ENCODE measurements around the gene LINGO3.

Gene LINGO3

DNA sequence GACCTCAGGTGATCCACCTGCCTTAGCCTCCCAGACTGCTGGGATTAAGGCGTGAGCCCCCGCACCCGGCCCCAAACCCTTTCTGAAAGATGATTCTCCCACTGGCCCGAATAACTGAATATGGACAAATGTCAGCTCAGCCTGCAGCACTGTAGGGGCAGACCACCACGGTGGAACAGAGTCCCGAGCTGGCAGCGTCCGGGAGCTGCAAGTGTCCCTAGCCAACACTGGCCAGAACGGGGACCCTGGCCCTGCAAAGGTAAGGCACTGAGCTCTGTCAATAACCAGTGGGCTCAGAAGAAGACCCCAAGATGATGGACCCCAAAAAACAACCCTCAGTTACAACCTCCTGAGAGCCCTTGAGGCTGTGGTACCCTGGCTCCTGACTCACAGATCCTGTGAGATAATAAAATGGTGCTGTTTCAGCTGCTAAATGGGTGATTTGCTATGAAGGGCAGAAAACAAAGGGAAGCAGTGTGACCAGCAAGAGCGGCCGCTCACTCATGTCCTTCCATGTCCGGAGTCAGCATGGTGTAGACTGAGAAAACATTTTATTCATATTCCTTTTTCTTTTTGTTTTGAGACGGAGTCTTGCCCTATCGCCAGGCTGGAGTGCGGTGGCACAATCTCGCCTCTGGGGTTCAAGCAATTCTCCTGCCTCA, 18.9 kb upstream of the LINGO3 start:
- DNase-seq (ENCODE audit: low read depth), result no peak

DNA sequence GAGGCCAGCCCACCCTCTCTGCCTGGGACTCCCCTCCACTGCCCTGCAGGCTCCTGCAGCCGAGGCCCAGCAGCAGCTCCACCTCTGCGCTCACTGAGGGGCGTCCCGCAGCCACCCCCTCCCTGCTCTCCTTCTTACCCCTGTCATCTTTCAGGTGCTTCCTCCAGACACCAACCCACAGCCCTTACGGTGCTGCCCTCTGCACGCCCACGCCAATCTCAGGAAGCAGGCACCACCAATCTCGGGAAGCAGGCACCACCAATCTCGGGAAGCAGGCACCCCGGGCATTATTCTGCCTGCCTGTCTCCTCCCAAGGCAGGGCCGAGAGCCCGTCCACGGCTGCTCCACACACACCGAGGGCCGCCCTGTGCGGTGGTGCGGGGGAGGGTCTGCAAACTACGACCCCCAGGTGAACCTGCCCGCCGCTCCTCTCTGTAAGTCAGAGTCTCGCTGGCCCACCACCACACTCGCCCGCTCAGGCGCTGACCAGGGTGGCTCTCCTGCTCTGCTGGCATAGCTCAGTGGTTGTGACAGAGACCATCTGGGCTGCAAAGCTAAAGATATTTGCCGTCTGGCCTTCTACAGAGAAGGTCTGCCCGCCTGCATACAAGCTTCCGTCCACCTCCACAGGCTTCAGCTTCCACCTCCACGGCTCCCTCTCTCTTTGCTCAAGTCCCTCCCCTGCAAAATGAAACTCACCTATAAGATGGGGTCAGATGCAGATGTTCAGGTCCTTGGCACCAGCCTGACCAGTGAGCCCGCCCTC, 17.5 kb upstream of the LINGO3 start:
- no peak for DNase-seq (ENCODE audit: low read depth)

DNA sequence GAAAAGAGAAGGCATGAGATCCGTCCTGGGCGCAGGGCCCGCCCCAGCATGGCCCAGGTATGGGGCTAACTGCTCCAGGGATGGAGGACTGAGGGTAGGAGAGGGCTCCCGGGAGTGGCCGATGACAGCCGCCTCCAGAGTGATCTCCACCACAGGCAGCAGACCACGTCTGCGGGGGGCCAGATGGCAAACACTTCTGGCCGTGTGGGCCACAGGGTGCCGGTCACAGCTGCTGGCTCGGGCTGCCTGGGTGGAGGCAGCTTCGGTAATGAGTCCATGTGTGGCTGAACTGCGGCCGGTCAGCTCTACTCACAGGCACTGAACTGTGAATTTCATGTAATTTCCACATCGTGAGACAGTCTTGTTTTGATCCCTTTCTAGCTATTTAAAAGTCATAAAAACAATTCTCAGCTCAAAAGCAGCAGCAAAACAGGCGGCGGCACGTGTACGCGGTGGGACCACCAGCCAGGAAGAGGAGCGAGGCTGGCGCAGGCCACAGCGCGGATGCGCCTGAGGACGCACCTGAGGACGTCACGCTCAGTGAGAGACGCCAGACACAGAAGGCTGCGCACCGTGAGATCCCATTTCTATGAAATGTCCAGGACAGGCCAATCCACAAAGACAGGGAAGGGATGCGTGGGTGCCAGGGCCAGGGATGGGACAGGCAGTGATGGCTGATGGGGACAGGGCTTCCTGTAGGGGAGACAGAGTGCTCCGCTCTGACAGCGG, 16.4 kb upstream of the LINGO3 start:
- no peak for DNase-seq (ENCODE audit: low read depth)

DNA sequence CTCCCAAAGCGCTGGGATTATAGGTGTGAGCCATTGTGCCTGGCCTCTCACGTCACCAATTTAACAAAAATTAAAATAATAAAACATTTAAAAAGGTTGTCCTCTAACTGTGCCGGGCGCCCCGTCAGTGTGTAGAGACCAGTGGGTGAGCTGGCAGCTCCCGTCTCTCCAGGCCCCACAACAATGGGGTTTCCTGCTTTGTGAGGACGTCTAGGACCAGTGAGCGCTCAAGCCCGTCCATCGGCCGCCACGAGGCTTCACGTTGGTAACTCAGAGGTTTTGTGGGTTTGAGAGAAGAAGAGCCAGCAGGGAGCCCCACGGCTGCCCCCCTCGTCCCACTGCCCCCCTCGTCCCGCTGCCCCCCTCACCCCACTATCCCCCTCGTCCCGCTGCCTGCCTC, 15.8 kb upstream of the LINGO3 start:
- DNase-seq (ENCODE audit: low read depth), result no peak

DNA sequence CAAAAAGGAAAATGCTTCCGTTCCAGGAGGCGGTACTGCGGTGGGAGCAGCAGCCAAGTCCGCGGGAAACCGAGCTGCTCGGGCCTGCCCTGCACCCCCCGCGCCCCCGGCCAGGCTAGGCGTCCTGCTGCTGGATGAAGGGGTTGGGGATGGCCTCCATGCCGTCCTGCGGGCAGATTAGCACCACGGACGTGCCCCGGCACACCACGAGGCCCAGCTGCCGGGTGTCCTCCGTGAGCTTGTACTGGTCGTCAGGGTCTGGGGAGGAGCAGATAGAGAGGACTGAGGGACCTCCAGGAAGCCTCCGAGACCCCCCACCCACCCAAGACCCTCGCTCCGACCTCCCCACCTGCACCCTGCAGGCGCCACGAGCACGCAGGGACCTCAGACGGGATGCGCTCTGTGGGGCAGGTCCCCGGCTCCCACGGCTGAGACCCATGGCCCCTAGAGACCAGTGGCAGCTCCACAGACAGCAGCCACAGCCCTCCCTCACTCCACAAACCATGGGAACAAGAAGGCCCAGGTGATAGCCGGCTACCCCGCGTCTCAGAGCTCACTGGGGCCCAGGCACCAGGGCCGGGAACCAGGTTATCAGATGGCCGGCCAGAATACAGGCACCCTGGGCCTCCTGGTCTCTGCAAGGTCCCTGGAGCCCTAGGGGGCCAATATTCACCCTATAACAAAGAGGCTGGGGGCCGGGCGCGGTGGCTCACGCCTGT, 13.8 kb upstream of the LINGO3 start:
- DNase-seq (ENCODE audit: low read depth), result no peak

DNA sequence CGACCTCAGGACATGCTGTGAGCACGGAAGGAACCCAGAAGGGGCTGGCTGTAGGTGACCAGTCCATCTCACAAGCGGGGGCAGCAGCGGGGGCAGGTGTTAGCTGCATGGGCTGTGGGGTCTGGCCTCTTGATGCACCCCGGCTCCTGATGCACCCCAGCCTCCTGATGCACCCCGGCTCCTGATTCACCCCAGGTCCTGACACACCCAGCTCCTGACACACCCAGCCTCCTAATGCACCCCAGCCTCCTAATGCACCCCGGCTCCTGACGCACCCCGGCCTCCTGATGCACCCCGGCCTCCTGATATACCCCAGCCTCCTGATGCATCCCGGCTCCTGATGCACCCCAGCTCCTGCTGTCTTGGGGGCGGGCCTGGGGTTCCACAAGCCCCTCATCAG, 13.0 kb upstream of the LINGO3 start:
- no peak for DNase-seq (ENCODE audit: low read depth)

DNA sequence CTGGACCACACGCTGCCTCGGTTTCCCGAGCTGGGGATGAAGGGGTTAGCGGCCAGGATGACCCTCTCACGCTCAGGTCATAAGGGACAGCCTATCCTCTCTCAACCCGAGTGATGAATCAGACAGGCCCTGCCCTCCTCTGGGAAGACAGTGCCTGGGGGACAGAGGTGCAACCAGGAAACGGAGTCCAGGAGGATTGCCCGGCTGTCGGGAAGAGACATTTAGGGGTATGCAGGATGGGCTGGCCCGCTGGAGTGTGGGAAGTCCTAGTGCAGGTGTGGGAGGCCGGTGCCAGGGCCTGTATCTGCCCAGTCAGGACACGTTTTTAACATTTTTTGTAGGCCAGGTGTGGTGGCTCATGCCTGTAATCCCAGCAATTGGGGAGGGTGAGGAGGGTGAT, 12.1 kb upstream of the LINGO3 start:
- no peak for DNase-seq (ENCODE audit: low read depth)

DNA sequence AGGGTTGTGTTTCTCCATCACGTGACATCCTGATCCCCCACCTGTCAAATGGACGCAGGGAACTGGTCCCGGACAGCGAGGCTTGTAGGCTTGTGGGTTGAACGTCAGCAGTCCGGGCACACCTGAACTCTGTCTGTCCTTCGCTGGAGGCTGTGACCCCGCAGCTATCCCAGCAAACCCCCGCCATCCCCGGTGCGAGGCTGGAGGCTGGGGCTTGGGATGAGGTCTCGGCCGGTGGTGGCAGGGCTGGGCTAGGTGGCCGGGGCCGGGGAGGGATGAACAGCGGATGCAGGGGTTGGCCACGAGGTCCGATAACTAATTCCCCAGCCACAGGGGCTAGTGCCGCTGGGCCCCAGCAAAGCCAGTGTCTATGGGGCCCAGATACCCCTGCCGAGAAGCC, 11.6 kb upstream of the LINGO3 start:
- no peak for DNase-seq (ENCODE audit: low read depth)

DNA sequence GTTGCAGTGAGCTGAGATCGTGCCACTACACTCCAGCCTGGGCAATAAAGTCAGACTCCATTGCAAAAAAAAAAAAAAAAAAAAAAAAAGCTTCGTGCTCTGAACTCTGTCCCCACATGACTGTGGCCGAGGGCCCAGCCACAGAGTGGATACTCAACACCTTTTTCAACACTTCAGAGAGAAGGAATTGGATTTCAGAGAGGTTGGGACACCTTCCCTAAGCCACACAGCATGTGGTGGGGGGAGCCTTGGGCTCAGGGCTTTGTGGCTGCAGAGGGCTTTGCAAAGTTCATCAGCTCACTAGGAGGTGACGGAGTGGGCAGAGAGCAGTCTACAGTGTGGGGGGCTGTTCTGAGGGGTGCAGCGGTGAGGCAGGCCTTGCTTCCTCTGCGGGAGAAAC, 11.0 kb upstream of the LINGO3 start:
- no peak for DNase-seq (ENCODE audit: low read depth)

DNA sequence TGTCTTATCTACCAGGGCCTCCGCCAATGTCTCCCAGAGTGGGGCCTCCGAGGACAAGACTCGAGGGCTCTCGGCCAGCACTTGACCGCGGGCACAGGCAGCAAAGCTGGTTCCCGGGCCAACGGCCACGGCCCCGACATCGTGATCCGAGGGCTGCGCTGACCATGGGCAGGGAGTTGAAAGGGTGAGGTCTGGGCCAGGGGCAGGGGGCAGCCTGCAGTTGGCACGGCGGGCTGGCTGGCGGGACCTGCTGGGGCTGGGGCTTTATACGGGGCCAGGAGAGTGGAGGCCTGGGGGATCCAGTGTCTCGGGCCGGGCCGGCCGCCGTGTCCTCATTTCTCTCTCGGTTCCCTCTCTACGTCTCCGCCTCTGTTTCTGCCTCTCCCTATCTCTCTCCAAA, 9.8 kb upstream of the LINGO3 start:
- no peak for DNase-seq (ENCODE audit: low read depth)

DNA sequence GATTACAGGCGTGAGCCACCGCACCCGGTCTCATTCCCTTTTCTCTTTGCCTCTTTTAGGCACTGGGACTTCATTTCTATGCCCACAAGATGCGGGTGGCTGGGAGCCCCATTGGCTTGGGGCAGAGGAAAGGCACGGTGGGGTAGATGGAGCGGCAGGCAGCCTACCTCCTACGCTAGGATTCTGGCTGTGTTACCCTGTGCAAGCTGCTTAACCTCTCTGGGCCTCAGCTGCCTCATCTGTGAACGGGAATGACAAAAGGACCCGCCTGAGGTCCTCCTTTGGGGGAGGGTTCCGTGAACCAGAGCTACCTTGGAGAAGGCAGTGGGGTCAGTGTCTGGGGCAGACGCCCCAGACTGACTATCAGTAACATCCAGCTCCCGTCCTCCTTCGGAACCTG, 9.3 kb upstream of the LINGO3 start:
- DNase-seq (ENCODE audit: low read depth), result no peak

DNA sequence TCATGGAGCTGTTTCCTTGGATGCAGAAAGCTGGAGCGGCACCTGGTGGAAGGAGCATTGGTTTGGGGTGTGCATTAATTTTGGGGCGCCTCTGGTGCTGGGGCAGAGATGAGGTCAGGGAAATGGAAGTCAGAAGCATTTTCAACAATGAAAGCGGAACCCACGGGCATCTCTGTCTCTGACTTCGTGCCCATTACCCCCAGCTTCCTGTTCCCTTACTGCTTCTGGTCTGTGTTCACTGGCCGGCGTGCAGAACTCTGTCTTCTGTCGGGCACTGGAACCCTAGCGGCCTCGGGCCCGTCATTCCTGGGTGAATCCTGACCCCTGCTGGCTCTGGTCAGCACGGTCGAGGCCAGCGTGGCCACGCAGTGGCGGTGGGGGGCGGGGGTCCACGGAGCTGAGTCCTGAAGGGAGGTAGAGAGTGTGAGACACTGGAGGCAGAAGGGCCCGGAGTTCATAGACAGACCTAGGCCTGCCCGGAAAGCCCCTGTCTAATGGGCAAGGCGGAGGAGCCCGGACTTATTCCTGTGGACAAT, 7.9 kb upstream of the LINGO3 start:
- DNase-seq (ENCODE audit: low read depth), result no peak

DNA sequence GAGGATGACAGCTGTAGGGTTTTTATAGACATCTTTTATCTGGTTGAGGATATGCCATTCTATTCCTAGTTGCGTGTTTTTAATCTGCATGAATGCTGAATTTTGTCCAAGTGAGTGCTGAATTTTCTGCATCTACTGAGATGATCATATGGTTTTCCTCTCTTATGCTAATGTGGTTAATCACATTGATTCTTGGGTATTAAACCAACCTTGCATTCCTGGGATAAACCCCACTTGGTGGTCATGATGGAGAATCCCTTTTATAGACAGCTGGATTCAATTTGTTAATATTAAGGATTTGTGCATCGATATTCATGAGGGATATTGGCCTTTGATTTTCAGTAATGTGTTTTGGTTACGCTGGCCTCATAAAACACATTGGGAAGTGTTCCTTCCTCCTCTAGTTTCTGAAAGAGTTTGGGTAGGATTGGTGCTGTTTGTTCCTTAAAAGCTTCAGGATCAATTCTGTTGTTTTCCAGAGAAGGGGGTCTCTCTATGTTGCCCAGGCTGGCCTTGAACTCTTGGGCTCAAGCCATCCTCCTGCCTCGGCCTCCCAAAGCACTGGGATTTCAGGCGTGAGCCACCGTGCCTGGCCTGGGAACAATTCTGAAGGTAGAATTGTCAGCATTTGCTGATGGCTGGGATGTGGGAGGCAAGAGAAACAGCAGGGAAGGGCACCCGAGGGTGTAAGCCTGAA, 7.3 kb upstream of the LINGO3 start:
- no peak for DNase-seq (ENCODE audit: low read depth)

DNA sequence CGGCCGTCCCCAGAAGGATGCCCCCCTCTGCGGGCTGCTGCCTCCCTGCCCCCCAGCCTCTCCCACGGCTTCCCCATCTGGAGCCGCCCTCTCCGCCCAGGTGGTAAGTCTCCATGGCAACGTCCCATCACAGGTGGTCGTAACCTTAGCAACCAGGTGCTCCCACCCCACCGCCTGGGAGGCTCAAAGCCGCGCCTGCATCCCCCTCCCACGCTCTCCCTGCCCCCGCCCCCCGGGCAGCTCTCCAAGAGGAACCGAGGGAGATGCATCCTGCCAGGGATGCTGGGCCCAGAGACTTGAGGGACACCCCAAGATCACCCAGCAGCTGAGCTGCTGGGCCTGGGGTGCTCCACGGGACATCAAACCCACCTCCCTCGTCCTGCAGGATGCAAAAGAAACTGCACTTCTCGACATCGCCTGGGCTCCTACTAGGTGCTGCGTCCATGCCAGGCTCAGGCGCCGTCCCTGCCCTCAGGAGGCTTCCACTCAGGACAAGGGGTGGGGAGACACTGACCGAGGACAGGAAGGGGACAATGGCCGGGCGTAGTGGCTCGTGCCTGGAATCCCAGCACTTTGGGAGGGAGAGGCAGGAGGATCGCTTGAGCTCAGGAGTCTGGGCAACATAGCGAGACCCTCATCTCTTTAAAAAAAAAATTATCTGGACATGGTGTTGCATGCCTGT, 5.0 kb upstream of the LINGO3 start:
- no peak for DNase-seq (ENCODE audit: low read depth)

DNA sequence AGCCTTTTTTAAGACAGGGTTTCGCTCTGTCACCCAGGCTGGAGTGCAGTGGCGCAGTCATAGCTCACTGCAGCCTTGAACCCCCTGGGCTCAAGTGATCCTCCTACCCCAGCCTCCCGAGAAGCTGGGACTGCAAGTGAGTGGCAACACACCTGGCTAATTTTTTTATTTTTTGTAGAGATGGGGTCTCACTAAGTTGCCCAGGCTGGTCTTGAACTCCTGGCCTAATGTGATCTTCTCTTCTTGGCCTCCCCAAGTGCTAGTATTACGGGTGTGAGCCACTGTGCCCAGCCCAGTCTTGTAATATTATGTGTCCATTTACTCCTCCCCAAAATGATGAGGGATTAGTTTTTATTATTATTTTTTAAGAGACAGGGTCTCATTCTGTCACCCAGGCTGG, 3.1 kb upstream of the LINGO3 start:
- DNase-seq (ENCODE audit: low read depth), result no peak

DNA sequence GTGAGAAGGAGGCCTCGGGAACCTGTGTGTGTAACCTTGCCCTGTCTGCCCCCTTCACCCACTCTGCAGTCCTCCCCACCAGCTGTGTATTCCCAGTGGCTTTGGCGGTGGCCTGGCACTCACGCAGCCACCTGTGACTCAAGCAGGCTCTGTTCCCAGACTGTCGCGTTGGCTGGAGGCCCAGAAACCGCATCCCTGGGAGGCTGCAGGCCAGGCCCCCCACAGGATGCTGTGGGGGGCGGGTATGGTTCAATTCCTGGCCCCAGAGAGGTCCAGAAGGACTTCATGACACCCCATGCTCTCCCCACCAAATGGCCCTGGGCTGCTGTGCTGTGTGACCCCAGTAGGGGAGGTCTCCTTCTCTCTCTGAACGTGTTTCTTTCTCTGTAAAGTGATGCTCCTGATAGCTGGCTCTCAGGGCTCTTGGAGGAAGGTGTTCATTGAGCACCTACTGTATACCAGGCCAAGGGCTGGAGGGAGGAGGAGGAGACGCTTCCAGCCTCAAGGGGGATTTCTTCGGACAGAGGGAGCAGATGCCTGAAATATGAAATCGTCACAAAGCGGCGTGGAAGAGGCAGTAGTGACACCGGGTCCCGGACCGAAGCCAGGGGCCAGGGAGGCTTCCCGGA, 1.9 kb upstream of the LINGO3 start:
- DNase-seq (ENCODE audit: low read depth), result no peak

DNA sequence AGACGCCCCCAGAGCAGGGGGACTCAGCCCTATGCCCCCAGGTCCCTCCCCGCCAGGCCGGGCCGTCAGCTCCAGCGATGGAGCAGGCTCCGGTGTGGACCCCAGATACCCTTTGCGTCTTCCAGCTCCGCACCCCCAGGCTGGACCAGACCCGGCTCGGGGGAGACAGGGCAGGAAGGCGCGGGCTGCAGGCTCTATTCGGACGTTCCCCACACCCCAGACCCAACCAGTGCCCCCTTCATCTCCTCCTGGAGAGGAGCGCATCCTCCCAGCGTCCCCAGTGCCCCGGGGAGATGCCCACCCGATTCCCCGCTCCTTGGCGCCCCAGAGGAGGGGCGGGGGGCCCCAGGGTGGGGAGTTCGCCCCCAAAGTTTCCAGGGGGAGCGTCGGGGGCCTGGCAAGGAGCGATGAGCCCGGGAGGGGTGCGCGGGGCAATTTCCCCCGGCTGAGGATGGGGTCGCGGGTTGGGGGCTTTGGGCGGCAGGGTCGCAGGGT, 389 bp downstream of the LINGO3 start:
- no peak for DNase-seq (ENCODE audit: low read depth)

DNA sequence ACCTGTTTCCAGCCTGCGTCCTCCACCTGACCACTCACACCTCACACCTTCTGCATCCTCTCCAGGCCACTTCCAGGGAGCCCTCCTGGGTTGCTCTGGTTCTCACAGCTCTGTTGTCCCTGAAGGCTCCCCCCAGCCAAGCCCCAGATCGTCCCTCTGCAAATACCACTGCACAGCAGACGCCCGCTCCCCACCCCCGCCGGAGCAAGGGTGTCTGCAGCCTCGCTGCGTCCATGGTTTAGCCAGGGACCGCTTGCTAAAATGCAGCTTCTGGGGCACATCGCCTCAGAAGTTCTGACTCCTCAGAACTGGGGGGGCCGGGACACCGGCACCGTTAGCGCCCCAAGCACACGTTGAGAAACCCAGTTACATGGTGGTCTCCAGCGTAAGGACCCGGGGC, 983 bp downstream of the LINGO3 start:
- no peak for DNase-seq (ENCODE audit: low read depth)

DNA sequence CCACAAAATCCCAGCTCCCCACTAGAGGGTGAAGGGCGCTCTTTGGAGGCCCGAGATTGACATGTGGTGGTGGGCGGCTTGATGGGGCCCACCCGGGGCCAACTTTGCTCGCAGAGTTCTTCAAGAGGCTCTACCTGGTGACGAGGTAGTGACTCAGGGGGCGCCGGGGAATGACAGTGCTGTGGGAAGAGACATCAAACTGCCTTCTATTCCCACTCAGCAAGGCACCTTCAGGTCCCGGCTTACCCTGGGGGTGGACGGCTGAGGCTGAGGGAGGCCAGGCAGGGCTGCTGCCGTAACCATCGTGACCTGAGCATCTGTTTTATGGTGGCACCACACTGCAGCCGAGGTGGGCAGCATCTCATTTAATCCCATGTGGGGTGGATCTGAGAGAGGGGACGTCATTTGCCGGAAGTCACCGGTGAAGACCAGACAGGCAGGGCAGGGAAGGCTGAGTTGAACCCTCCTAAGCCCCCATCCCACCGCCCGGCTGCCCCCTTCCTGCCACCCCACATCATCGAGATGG, 1.6 kb downstream of the LINGO3 start:
- DNase-seq (ENCODE audit: low read depth), result no peak

Data from stimulated activated CD8-positive, alpha-beta memory T cell treated with anti-CD3 and anti-CD28 coated beads, Interleukin-4, amount 100 ng/mL, for 24 hours (primary cell).